ENCODE data around the gene ZNF415. TPM values are rescaled to one million over a fixed set of nuclear protein-coding genes. Genes with fewer than 3 reads are reported as not detected.

Gene ZNF415
- total and polyA plus RNA-seq, 2 donors, result 8.1 to 9.1 TPM

DNA sequence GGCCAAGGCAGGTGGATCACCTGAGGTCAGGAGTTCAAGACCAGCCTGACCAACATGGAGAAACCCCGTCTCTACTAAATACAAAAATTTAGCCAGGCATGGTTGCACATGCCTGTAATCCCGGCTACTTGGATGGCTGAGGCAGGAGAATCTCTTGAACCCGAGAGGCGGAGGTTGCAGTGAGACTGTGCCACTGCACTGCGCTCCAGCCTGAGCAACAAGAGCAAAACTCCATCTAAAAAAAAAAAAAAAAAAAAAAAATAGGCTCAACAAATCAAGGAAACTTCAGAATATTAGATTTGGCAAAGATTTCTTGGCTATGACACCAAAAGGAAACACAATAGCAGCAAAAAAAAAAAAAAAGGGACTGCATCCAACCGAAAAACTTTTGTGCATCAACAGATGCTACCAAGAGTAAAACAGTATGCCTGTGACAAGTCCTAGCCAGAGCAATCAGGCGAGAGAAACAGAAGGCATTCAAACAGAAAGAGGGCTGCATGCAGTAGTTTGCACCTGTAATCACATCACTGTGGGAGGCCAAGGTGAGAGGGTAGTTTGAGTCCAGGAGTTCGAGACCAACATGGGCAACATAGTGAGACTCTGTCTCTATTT is 53.3 kb downstream of the ZNF415 start:
- Histone ChIP-seq H3K4me1 (ENCODE audit: control insufficient read depth in 2 of 2, insufficient read depth in 2 of 2, low read length in 2 of 2) (no peaks in the 10 kb centered on the region), H3K4me3 (ENCODE audit: low read length in 2 of 2) (no peak overlapping the region), H3K36me3 (ENCODE audit: control insufficient read depth in 2 of 2, insufficient read depth in 2 of 2, low read length in 1 of 2) (peaks cover 21 to 41% of the 10 kb centered on the region in 2 donors), H3K9me3 (ENCODE audit: control insufficient read depth in 2 of 2, insufficient read depth in 1 of 2, low read length in 1 of 2) (peaks cover 3 to 6% of the 10 kb centered on the region in 2 donors), H3K27ac (ENCODE audit: low read depth in 1 of 2, low read length in 1 of 2) (no peak overlapping the region), H3K27me3 (ENCODE audit: control insufficient read depth in 2 of 2, insufficient read depth in 1 of 2, low read length in 1 of 2) (no peaks in the 10 kb centered on the region)
- no peak for DNase-seq (ENCODE audit: low read depth in 6 of 9, low spot score in 9 of 9)
- 82% methylated on average over 8 of the region's 8 CpGs for WGBS

DNA sequence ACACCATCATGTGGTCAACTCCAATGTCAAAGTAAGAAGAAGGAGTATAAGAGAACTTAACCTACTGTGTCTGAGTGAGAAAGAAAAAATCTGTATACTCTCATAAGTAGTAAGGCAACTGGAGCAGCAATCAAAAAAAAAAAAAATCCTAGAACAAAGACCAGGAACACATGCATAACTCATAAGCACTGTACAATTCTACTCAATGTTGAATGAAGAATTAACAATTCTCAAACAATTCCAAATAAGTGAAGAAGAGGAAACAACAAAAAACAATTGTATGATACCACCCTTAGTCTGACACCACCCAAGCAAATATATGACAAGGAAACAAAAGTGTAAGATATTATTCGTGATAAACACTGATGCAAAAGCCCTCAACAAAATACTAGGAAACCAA is 54.0 kb downstream of the ZNF415 start:
- H3K36me3 ChIP-seq (ENCODE audit: control insufficient read depth in 2 of 2, insufficient read depth in 2 of 2, low read length in 1 of 2), result peaks cover 21 to 42% of the 10 kb centered on the region in 2 donors
- WGBS, result 100% methylated on average over 1 of the region's 1 CpG
- DNase-seq (ENCODE audit: low read depth in 6 of 9, low spot score in 9 of 9), result no peak
- no peak overlapping the region for H3K27ac ChIP-seq (ENCODE audit: low read depth in 1 of 2, low read length in 1 of 2)
- H3K4me1 ChIP-seq (ENCODE audit: control insufficient read depth in 2 of 2, insufficient read depth in 2 of 2, low read length in 2 of 2), result no peaks in the 10 kb centered on the region
- H3K9me3 ChIP-seq (ENCODE audit: control insufficient read depth in 2 of 2, insufficient read depth in 1 of 2, low read length in 1 of 2), result peaks cover 3 to 6% of the 10 kb centered on the region in 2 donors
- no peak overlapping the region for H3K4me3 ChIP-seq (ENCODE audit: low read length in 2 of 2)
- no peaks in the 10 kb centered on the region for H3K27me3 ChIP-seq (ENCODE audit: control insufficient read depth in 2 of 2, insufficient read depth in 1 of 2, low read length in 1 of 2)

DNA sequence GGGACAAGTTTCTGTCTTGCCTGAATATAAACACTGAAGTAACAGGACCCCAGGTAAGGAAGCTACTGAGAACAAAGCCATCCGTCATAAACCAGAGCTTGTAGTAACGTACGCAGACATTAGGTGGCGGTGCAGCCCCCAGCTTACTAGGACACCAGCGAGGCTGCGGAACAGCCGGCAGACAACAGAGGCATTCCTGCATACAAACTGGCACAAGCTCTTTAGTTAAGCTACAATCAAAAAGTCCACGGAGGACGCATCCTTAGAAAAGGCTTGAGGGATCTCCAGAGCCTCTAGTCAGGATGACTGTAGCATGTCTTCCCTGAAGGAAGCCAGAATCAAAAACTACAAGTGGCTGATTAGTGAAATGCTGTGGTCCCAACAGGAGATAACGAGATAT is 55.7 kb downstream of the ZNF415 start:
- Histone ChIP-seq H3K9me3 (ENCODE audit: control insufficient read depth in 2 of 2, insufficient read depth in 1 of 2, low read length in 1 of 2) (peaks cover 8 to 11% of the 10 kb centered on the region in 2 donors), H3K4me3 (ENCODE audit: low read length in 2 of 2) (no peak overlapping the region), H3K4me1 (ENCODE audit: control insufficient read depth in 2 of 2, insufficient read depth in 2 of 2, low read length in 2 of 2) (no peaks in the 10 kb centered on the region), H3K36me3 (ENCODE audit: control insufficient read depth in 2 of 2, insufficient read depth in 2 of 2, low read length in 1 of 2) (peaks cover 22 to 45% of the 10 kb centered on the region in 2 donors), H3K27me3 (ENCODE audit: control insufficient read depth in 2 of 2, insufficient read depth in 1 of 2, low read length in 1 of 2) (no peaks in the 10 kb centered on the region), H3K27ac (ENCODE audit: low read depth in 1 of 2, low read length in 1 of 2) (no peak overlapping the region)
- WGBS, result 83% methylated on average over 10 of the region's 10 CpGs
- DNase-seq (ENCODE audit: low read depth in 6 of 9, low spot score in 9 of 9), result peak in 8 of 9 donors; percentile 23 to 76 (median 36)

DNA sequence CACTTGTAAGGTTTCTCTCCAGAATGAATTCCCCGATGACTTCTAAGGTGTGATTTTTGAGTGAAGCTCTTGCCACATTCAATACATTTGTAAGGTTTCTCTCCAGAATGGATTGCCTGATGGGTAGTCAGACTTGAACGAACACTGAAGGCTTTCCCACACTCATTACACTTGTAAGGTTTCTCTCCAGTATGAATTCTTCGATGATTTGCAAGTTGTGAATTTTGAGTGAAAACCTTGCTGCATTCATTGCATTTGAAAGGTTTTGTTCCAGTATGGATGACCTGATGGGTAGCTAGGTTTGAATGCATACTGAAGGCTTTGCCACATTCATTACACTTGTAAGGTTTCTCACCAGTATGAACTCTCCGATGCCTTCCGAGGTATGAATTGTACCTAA is 63.9 kb downstream of the ZNF415 start:
- Histone ChIP-seq H3K27ac (ENCODE audit: low read depth in 1 of 2, low read length in 1 of 2) (no peak overlapping the region), H3K36me3 (ENCODE audit: control insufficient read depth in 2 of 2, insufficient read depth in 2 of 2, low read length in 1 of 2) (peaks cover 35 to 60% of the 10 kb centered on the region in 2 donors), H3K4me3 (ENCODE audit: low read length in 2 of 2) (no peak overlapping the region), H3K4me1 (ENCODE audit: control insufficient read depth in 2 of 2, insufficient read depth in 2 of 2, low read length in 2 of 2) (no peaks in the 10 kb centered on the region), H3K27me3 (ENCODE audit: control insufficient read depth in 2 of 2, insufficient read depth in 1 of 2, low read length in 1 of 2) (no peaks in the 10 kb centered on the region), H3K9me3 (ENCODE audit: control insufficient read depth in 2 of 2, insufficient read depth in 1 of 2, low read length in 1 of 2) (peaks cover 31 to 32% of the 10 kb centered on the region in 2 donors)
- no peak for DNase-seq (ENCODE audit: low read depth in 6 of 9, low spot score in 9 of 9)
- 97% methylated on average over 5 of the region's 5 CpGs for WGBS

DNA sequence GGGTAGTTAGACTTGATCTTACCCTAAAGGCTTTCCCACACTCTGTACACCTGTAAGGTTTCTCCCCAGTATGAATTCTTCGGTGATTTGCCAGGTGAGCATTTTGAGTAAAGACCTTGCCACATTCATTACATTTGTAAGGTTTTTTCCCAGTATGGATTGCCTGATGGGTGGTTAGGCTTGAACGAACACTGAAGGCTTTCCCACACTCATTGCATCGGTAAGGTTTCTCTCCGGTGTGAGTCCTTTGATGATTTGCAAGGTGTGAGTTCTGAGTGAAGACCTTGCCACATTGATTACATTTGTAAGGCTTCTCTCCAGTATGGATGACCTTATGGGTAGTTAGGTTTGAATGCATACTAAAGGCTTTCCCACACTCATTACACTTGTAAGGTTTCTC is 64.5 kb downstream of the ZNF415 start:
- peaks cover 30 to 54% of the 10 kb centered on the region in 2 donors for H3K36me3 ChIP-seq (ENCODE audit: control insufficient read depth in 2 of 2, insufficient read depth in 2 of 2, low read length in 1 of 2)
- no peak overlapping the region for H3K27ac ChIP-seq (ENCODE audit: low read depth in 1 of 2, low read length in 1 of 2)
- DNase-seq (ENCODE audit: low read depth in 6 of 9, low spot score in 9 of 9), result no peak
- no peaks in the 10 kb centered on the region for H3K4me1 ChIP-seq (ENCODE audit: control insufficient read depth in 2 of 2, insufficient read depth in 2 of 2, low read length in 2 of 2)
- H3K27me3 ChIP-seq (ENCODE audit: control insufficient read depth in 2 of 2, insufficient read depth in 1 of 2, low read length in 1 of 2), result no peaks in the 10 kb centered on the region
- peaks cover 30 to 35% of the 10 kb centered on the region in 2 donors for H3K9me3 ChIP-seq (ENCODE audit: control insufficient read depth in 2 of 2, insufficient read depth in 1 of 2, low read length in 1 of 2)
- 97% methylated on average over 4 of the region's 4 CpGs for WGBS
- H3K4me3 ChIP-seq (ENCODE audit: low read length in 2 of 2), result no peak overlapping the region

DNA sequence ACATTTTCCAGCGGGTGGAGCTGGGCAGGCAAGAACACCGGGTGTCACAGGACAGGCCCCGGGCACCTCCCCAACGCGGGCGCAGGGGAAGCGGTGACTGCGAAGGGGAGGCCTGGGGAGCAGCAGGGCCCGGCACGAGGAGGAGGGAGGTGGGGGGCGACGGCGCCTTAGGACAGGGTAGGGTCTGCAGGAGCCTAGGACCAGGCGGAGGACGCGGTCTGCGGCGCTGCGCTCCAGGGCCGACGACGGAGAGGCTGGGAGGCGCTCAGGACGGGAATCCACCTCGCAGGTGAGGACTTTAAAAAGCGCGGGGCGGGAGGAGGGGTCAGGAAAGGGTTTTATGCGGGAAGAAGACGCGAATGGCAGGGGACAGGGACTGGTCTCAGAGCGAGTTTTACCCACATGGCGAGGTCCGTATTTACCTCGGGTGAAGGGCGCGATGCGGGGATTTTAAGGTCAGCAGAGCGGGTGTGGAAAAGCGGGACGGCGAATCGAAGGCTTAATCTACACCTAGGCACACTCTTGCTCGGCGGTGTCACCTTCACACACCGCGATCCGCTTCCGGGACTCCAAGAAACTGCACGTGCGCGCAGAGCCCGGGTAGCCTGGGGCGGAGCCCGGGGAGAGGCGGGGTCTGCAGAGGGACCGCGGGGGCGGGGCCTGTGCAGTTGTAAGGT is 74.7 kb downstream of the ZNF415 start:
- Histone ChIP-seq H3K4me1 (ENCODE audit: control insufficient read depth in 2 of 2, insufficient read depth in 2 of 2, low read length in 2 of 2) (no peaks in the 10 kb centered on the region), H3K9me3 (ENCODE audit: control insufficient read depth in 2 of 2, insufficient read depth in 1 of 2, low read length in 1 of 2) (peaks cover 14 to 68% of the 10 kb centered on the region in 2 donors), H3K27me3 (ENCODE audit: control insufficient read depth in 2 of 2, insufficient read depth in 1 of 2, low read length in 1 of 2) (peaks cover 0 to 6% of the 10 kb centered on the region in 2 donors), H3K36me3 (ENCODE audit: control insufficient read depth in 2 of 2, insufficient read depth in 2 of 2, low read length in 1 of 2) (no peaks in the 10 kb centered on the region), H3K27ac (ENCODE audit: low read depth in 1 of 2, low read length in 1 of 2) (no peak overlapping the region), H3K4me3 (ENCODE audit: low read length in 2 of 2) (no peak overlapping the region)
- peak in 2 of 9 donors; percentile 4 to 18 for DNase-seq (ENCODE audit: low read depth in 6 of 9, low spot score in 9 of 9)
- 11% methylated on average over 59 of the region's 59 CpGs for whole genome bisulfite sequencing

Other genes with a start within 250 kb of the ZNF415 start
- gene ZNF320, start 235.3 kb downstream of the ZNF415 start, total RNA-seq, result 7.6 TPM
- gene ZNF320, start 235.3 kb downstream of the ZNF415 start, polyA plus RNA-seq, result 9.7 TPM
- gene ZNF888, start 209.5 kb downstream of the ZNF415 start, total RNA-seq, result 5.7 TPM
- 6.1 TPM for gene ZNF888, start 209.5 kb downstream of the ZNF415 start, polyA plus RNA-seq
- gene ZNF816, start 170.0 kb downstream of the ZNF415 start, total RNA-seq, result 17.0 TPM
- gene ZNF816, start 170.0 kb downstream of the ZNF415 start, polyA plus RNA-seq, result 8.4 TPM
- gene ERVV-1, start 119.0 kb downstream of the ZNF415 start, total RNA-seq, result 0.05 TPM
- 0.14 TPM for gene ERVV-1, start 119.0 kb downstream of the ZNF415 start, polyA plus RNA-seq
- gene ERVV-2, start 88.2 kb downstream of the ZNF415 start, total RNA-seq, result 0.05 TPM
- gene ERVV-2, start 88.2 kb downstream of the ZNF415 start, polyA plus RNA-seq, result 0.05 TPM
- 20.5 TPM for gene ZNF160, start 29.5 kb downstream of the ZNF415 start, total RNA-seq
- 33.1 TPM for gene ZNF160, start 29.5 kb downstream of the ZNF415 start, polyA plus RNA-seq
- gene ZNF347, start 26.1 kb upstream of the ZNF415 start, total RNA-seq, result 7.6 TPM
- gene ZNF347, start 26.1 kb upstream of the ZNF415 start, polyA plus RNA-seq, result 6.8 TPM
- gene ZNF665, start 60.4 kb upstream of the ZNF415 start, total RNA-seq, result 5.6 TPM
- 7.7 TPM for gene ZNF665, start 60.4 kb upstream of the ZNF415 start, polyA plus RNA-seq
- gene ZNF677, start 122.0 kb upstream of the ZNF415 start, total RNA-seq, result 12.8 TPM
- gene ZNF677, start 122.0 kb upstream of the ZNF415 start, polyA plus RNA-seq, result 13.2 TPM
- not detected for gene VN1R2, start 125.4 kb upstream of the ZNF415 start, total RNA-seq
- not detected for gene VN1R2, start 125.4 kb upstream of the ZNF415 start, polyA plus RNA-seq
- not detected for gene VN1R4, start 134.8 kb upstream of the ZNF415 start, total RNA-seq
- not detected for gene VN1R4, start 134.8 kb upstream of the ZNF415 start, polyA plus RNA-seq
- gene ZNF845, start 200.8 kb upstream of the ZNF415 start, total RNA-seq, result 10.5 TPM
- gene ZNF845, start 200.8 kb upstream of the ZNF415 start, polyA plus RNA-seq, result 5.7 TPM
- gene ZNF525, start 232.8 kb upstream of the ZNF415 start, total RNA-seq, result 18.0 TPM
- gene ZNF525, start 232.8 kb upstream of the ZNF415 start, polyA plus RNA-seq, result 12.8 TPM